A673 (cell line): ENCODE measurements around the gene TEX13A. TPM values are rescaled to one million over a fixed set of nuclear protein-coding genes. Genes with fewer than 3 reads are reported as not detected.

Source experiments
- BruUV-seq: library from RNA; stranded (reverse); fragments of 400-500 nt; replicated peaks from 2 replicates; lab custom pipeline; 2021; lab: Mats Ljungman, UMichigan
- CTCF ChIA-PET: fragments of 300-600 bp; sonication (Branson Sonifier 250); formaldehyde crosslinking; loops from one replicate; lab custom pipeline; 2022; ENCODE audit warnings: antibody characterized with exemption; lab: Charles Lee
- POLR2A ChIA-PET: fragments of 300-600 bp; sonication (Branson Sonifier 250); formaldehyde crosslinking; loops from one replicate; lab custom pipeline; 2022; ENCODE audit warnings: antibody characterized with exemption; ENCODE audit not compliant: low non-redundant PET; lab: Charles Lee
- DNase-seq: peaks from one replicate; pipeline ENCODE4 v3.0.0-alpha.2; 2015; ENCODE audit warnings: low spot score
- H3K27ac ChIP-seq: fragments of 200-600 bp; sonication (generic); 2 replicates; pipeline ENCODE4 v1.5.1; 2016; ENCODE audit warnings: mixed run types, low read depth, mild to moderate bottlenecking, mixed read lengths, antibody characterized with exemption, low read length; ENCODE audit not compliant: poor library complexity, severe bottlenecking
- H3K27me3 ChIP-seq: fragments of 200-600 bp; sonication (generic); replicated peaks from 2 replicates; pipeline ENCODE4 v1.6.1; 2017; ENCODE audit warnings: mixed run types, low read depth, mild to moderate bottlenecking, mixed read lengths, antibody characterized with exemption, low read length; ENCODE audit not compliant: insufficient read depth, poor library complexity
- H3K36me3 ChIP-seq: fragments of 200-600 bp; sonication (generic); 2 replicates; pipeline ENCODE4 v1.6.1; 2016; ENCODE audit warnings: mixed run types, mild to moderate bottlenecking, mixed read lengths, antibody characterized with exemption, low read length; ENCODE audit not compliant: insufficient read depth, poor library complexity, severe bottlenecking
- H3K4me1 ChIP-seq: fragments of 200-600 bp; sonication (generic); 2 replicates; pipeline ENCODE4 v1.6.1; 2017; ENCODE audit warnings: mixed run types, mild to moderate bottlenecking, mixed read lengths, antibody characterized with exemption, low read length; ENCODE audit not compliant: insufficient read depth, poor library complexity, severe bottlenecking
- H3K4me3 ChIP-seq: fragments of 200-600 bp; sonication (generic); 2 replicates; pipeline ENCODE4 v1.5.1; 2016; ENCODE audit warnings: low read depth, mixed run types, mild to moderate bottlenecking, mixed read lengths, low read length; ENCODE audit not compliant: poor library complexity, severe bottlenecking
- H3K9me3 ChIP-seq: fragments of 200-600 bp; sonication (generic); 2 replicates; pipeline ENCODE4 v1.6.1; 2016; ENCODE audit warnings: mixed run types, low read depth, mild to moderate bottlenecking, mixed read lengths, antibody characterized with exemption, low read length; ENCODE audit not compliant: poor library complexity, severe bottlenecking
- EZH2 ChIP-seq: fragments of 200-600 bp; sonication (generic); IDR thresholded peaks from 2 replicates; pipeline ENCODE4 v1.6.1; 2017; ENCODE audit warnings: borderline replicate concordance, low read depth, mild to moderate bottlenecking, mixed read lengths, antibody characterized with exemption, low read length; ENCODE audit not compliant: poor library complexity, severe bottlenecking
- intact Hi-C: fragments of 100-400 bp; cut with micrococcal nuclease; formaldehyde crosslinking; loops from one replicate; pipeline ENCODE4 v1.10.0; 2022; ENCODE audit not compliant: unreplicated experiment
- total RNA-seq: library from RNA; stranded (reverse); gene quantifications from 2 replicates; pipeline ENCODE4 v1.2.3, GENCODE V29; 2021
- TF ChIP-seq, protein P1 (sequence below): fragments of 300-800, 200-600 bp; sonication (generic); conservative IDR thresholded peaks from 2 replicates; pipeline ENCODE4 v1.5.1; 2017; ENCODE audit warnings: low read depth, mild to moderate bottlenecking, antibody characterized with exemption, low read length, moderate library complexity, mixed read lengths

The TEX13A gene
- total RNA-seq, 1 experiment from 2014 or later, result not detected

DNA sequence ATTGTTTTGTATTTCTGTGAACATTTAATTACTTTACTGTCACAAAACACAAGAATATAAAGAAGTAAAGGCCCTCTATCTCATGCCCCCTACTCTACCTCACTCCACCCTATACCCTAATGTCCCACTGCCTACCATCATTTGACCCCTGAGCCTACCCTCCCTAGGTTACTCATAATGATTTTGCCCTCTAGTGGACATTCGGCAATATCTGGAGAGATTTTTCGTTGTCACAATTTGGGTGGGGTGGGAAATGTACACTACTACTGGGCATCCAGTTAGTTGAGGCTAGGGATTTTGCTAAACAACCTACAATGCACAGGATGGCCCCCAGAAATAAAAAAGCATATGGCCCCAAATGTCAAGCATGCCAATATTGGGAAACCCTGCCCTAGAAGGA, 10.2 kb downstream of the TEX13A start:
- CTCF ChIA-PET, result no interaction called here
- H3K27me3 ChIP-seq, result no peaks in the 10 kb centered on the region
- no peaks in the 10 kb centered on the region for H3K36me3 ChIP-seq
- H3K4me3 ChIP-seq, result no peak overlapping the region
- H3K9me3 ChIP-seq, result no peaks in the 10 kb centered on the region
- intact Hi-C loops, result no loop called here
- POLR2A ChIA-PET, result no interaction called here
- TF ChIP-seq EZH2, result no peak
- TF ChIP-seq, protein P1, sequence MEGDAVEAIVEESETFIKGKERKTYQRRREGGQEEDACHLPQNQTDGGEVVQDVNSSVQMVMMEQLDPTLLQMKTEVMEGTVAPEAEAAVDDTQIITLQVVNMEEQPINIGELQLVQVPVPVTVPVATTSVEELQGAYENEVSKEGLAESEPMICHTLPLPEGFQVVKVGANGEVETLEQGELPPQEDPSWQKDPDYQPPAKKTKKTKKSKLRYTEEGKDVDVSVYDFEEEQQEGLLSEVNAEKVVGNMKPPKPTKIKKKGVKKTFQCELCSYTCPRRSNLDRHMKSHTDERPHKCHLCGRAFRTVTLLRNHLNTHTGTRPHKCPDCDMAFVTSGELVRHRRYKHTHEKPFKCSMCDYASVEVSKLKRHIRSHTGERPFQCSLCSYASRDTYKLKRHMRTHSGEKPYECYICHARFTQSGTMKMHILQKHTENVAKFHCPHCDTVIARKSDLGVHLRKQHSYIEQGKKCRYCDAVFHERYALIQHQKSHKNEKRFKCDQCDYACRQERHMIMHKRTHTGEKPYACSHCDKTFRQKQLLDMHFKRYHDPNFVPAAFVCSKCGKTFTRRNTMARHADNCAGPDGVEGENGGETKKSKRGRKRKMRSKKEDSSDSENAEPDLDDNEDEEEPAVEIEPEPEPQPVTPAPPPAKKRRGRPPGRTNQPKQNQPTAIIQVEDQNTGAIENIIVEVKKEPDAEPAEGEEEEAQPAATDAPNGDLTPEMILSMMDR, result peak; percentile 20; the same call in 1 of the 2 replicates
- H3K4me1 ChIP-seq, result no peaks in the 10 kb centered on the region
- no peak for DNase-seq
- H3K27ac ChIP-seq, result no peak overlapping the region
- no TSS peak for BruUV-seq

DNA sequence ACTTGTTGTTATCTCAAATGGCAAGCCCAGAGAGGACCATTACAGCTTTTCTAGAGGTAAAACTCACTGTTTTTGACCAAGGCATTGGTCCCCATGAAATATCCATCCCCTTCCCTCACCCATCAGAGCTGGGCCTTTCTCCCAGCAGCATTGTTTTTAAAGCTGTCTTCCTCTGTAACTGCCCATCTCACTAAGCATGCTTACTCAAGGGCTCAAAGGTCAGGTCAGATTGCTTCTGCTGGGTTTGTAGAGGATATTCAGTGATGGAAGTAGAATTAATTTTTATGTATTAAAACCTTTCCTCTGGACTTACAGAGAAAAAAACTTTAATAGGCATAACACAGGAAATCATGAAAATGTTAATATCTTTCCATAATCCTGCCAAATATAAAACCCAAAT, 11.1 kb downstream of the TEX13A start:
- no peaks in the 10 kb centered on the region for H3K9me3 ChIP-seq
- H3K4me1 ChIP-seq, result no peaks in the 10 kb centered on the region
- ChIA-PET POLR2A (no interaction called here), CTCF (no interaction called here)
- no peak overlapping the region for H3K27ac ChIP-seq
- intact Hi-C loops, result no loop called here
- no peak overlapping the region for H3K4me3 ChIP-seq
- BruUV-seq, result no TSS peak
- DNase-seq, result no peak
- TF ChIP-seq, protein P1, result no peak
- no peak for TF ChIP-seq EZH2
- H3K27me3 ChIP-seq, result no peaks in the 10 kb centered on the region
- H3K36me3 ChIP-seq, result no peaks in the 10 kb centered on the region

DNA sequence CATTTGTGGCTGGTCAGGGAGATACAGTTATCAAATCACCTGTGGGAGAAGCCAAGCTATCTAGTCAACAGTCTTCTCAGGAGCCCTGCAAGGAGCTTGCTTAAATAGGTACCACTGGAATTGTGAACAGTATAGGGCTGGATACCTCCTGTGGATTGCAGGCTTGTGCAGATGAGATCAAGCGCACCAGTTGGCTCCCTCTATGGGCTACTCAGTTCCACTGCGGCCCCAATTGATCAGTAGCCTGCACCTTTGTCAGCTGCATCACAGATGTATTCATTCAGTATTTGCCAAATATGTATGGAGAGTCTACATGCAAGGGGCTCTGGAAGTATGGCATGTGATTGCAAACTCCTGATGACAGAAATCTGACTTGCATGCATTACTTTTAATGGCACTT, 28.6 kb downstream of the TEX13A start:
- no peak for TF ChIP-seq EZH2
- TF ChIP-seq, protein P1, result peak; percentile 38; the same call in 1 of the 2 replicates
- Histone ChIP-seq H3K4me1 (no peaks in the 10 kb centered on the region), H3K36me3 (no peaks in the 10 kb centered on the region), H3K9me3 (no peaks in the 10 kb centered on the region), H3K27me3 (no peaks in the 10 kb centered on the region), H3K4me3 (no peak overlapping the region), H3K27ac (no peak overlapping the region)
- intact Hi-C loops, result loop anchor here (10.0 kb wide), 1 partner anchor 57 kb away; no protein-coding TSS in a partner anchor
- POLR2A ChIA-PET, result no interaction called here
- peak; percentile 5 for DNase-seq
- CTCF ChIA-PET, result no interaction called here
- BruUV-seq, result no TSS peak
